Heart right ventricle (tissue), 16 donors: Measurements from ENCODE around the gene LYSMD1. TPM values are rescaled to one million over a fixed set of nuclear protein-coding genes. Genes with fewer than 3 reads are reported as not detected.

Experiments
- ATAC-seq, 8 donors: fragments of 200-7000 bp; cut with Tn5 transposase; one replicate each; pipeline ENCODE4 v1.9.1; 2020; ENCODE audit warnings: mild to moderate bottlenecking in 8 of 8, moderate library complexity in 8 of 8, moderate number of reproducible peaks in 1 of 8
- DNase-seq, 2 donors: peaks; one replicate each; pipeline ENCODE4 v3.0.0-alpha.2; 2020
- H3K27ac ChIP-seq, 10 donors: fragments of 200-600 bp; sonication (generic) in 2 of 10; one replicate each; pipeline versions ENCODE4 v1.5.0 to v1.8.0; 2020 to 2022; ENCODE audit warnings: mild to moderate bottlenecking in 3 of 10
- H3K27me3 ChIP-seq, 7 donors: fragments of 200-600 bp; one replicate each; pipeline ENCODE4 v1.8.0; 2021 to 2022; ENCODE audit warnings: mild to moderate bottlenecking in 2 of 7
- H3K36me3 ChIP-seq, 9 donors: fragments of 200-600 bp; sonication (generic) in 1 of 9; one replicate each; pipeline versions ENCODE4 v1.5.0 to v1.8.0; 2020 to 2022; ENCODE audit warnings: mild to moderate bottlenecking in 2 of 9
- H3K4me1 ChIP-seq, 9 donors: fragments of 200-600 bp; sonication (generic) in 1 of 9; one replicate each; pipeline versions ENCODE4 v1.5.0 to v1.8.0; 2020 to 2022; ENCODE audit warnings: mild to moderate bottlenecking in 4 of 9
- H3K4me3 ChIP-seq, 10 donors: fragments of 200-600 bp; sonication (generic) in 2 of 10; one replicate each; pipeline versions ENCODE4 v1.5.0 to v1.8.0; 2020 to 2022; ENCODE audit warnings: mild to moderate bottlenecking in 7 of 10, moderate library complexity in 2 of 10
- H3K9me3 ChIP-seq, 11 donors: fragments of 200-600 bp in 10 of 11; sonication (generic) in 2 of 11; one replicate each; pipeline versions ENCODE4 v1.5.0 to v1.8.0; 2013 to 2022; ENCODE audit warnings: mild to moderate bottlenecking in 2 of 11, control low read depth in 1 of 11, moderate library complexity in 1 of 11
- CTCF ChIP-seq, 9 donors: fragments of 200-600 bp; sonication (generic) in 2 of 9; IDR thresholded peaks; one replicate each; pipeline versions ENCODE4 v1.5.0 to v1.8.0; 2021 to 2022; ENCODE audit warnings: antibody characterized with exemption in 9 of 9, mild to moderate bottlenecking in 5 of 9, moderate library complexity in 1 of 9
- WGBS, 2 donors: extraction: QIAGEN DNeasy Blood & Tissue Kit; methylation state at CpG; one replicate each; pipeline ENCODE4 v1.1.7; 2013; ENCODE audit warnings: inconsistent platforms in 1 of 2; 5-methylcytosine and 5-hydroxymethylcytosine counted together
- intact Hi-C, 10 donors: fragments of 100-400 bp; cut with DNase I; formaldehyde crosslinking; loops; one replicate each; pipeline versions ENCODE4 v1.11.1 to v1.14.2; 2022
- polyA plus RNA-seq, 2 donors: library from polyadenylated mRNA; stranded (reverse); fragments of 200-250 nt; gene quantifications; one replicate each; pipeline ENCODE4 v1.2.3, GENCODE V29; 2013
- total RNA-seq, 10 donors: library from RNA; stranded (reverse); fragmentation: NEBNext Ultra II Directional in 3 of 10; extraction: Animal tissue kit (Norgen Biotek cat#: 25700) in 3 of 10; gene quantifications; one replicate each; pipeline versions ENCODE4 v1.2.1 to v1.2.4, GENCODE V29; 2021 to 2023
- donor health status: Arrhythmogenic right ventricular cardiomyopathy.
- donor health status: ischemic (EF 13 %, LVEDD 7.1; RV severe dilation, severe dysfunction).
- donor health status: healthy with polysubstance abuse.
- donor health status: DM: no; HTN: yes; CAD: no.
- donor health status: DM: no; HTN: no; CAD: no.
- donor health status: ischemic (EF 25% LVEDD 6.9; RV normal size, moderate dysfunction).
- donor health status: ischemic (EF 25% LVEDD 5.7; RV mildly dilated, moderate dysfunction).
- donor health status: healthy.
- donor health status: DM: yes; HTN: yes; CAD: no.
- donor health status: Ischemic cardiomyopathy.
- donor health status: ischemic (EF 35%, LVEDD 5.7; RV mildly dilated, moderate dysfunction).
- donor health status: nonischemic (EF 11% LVEDD 7.7; RV severe dilation, severe dysfunction).
- donor health status: DM: yes; HTN: yes; CAD: no.
- donor health status: PGD.
- donor health status: ischemic (EF 29% LVEDD 5.4; RV normal size, mild dysfunction).
- donor health status: nonischemic (EF 23%, LVEDD 6.1; RV moderate dilation, normal function).

Gene LYSMD1
- total and polyA plus RNA-seq, 12 donors, result 5.7 to 16.5 (median 12.8) TPM

DNA sequence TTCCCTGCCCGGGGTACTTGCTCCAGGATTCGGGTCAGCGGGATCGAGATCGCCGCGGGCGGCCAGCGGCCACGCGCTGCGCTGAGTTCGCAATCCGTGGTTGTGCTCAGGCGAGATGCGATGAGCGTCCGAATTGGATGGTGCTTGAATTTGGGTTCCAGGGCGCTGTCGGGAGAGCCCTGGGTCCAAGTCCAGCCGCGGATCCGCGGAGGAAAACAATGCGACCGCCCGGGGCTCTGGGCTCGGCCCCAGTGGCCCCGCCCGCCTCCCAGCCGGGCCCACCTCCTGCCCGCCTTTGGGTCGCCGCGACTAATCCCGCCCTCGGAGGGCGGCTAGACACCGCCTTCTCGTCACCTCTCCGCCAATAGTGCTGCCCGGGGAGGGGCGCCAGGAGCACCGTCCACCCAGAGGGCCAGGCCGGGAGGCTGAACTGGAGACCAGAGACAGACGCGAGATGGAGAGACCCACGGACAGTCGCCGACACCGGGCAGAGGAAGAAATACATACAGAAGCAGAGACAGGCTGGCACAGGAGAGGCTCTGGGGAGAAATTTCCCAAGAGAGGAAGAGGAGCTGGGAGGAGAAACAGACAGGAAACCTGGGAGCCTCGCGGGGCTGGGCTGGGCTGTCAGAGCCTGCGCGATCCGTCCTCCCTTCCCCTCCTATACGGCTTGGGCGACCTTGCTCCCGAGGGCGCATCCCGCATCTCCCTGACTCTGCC lies 19.1 kb downstream of the LYSMD1 start, which contains the start of gene SEMA6C:
SEMA6C (minus strand) TSS at position 220 of the 720 bp plus-strand sequence. CDS start 4,010 bp downstream, outside the sequence.
- peak; percentile 96 to 97 for DNase-seq
- Histone ChIP-seq H3K4me3 (peak within 1 kb of the TSS; percentile 83 to 100 (median 94)), H3K36me3 (peaks cover 0 to 15% (median 0%) of the 10 kb centered on the region in 9 donors), H3K27me3 (peaks cover 0 to 15% (median 0%) of the 10 kb centered on the region in 7 donors), H3K9me3 (no peaks in the 10 kb centered on the region), H3K4me1 (peaks cover 21 to 58% (median 46%) of the 10 kb centered on the region in 9 donors), H3K27ac (peak within 1 kb of the TSS; percentile 82 to 96 (median 89))
- 0% methylated on average over 61 of the region's 61 CpGs for WGBS, 2 donors
- peak; percentile 92 to 95 (median 94) for ATAC-seq
- intact Hi-C loops, result loop anchor here in 2 of 10 donors (5.0 kb wide), 3 partner anchors 74 to 124 kb away; partner anchors contain the start of gene GABPB2 (in 1 of the 2)
- TF ChIP-seq CTCF (IDR thresholded peaks at IDR 0.05), result no peak

DNA sequence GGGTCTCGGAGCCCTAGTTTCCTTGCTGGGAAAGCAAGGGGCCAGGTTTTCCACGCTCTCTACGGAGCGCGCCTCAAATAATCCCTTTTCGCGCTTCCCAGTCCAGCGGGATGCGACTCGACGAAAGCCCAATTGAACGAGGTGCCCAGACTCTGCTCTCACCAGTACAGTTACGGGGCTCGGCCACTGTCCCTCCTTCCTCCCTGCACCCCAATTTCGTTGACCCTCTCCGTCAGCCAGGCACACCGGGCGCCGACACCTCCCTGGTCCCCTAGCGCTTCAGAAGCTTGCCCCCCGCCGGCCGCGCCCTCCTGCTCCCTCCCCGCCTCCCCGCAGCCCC lies 19.7 kb downstream of the LYSMD1 start:
- Histone ChIP-seq H3K27ac (peak overlapping the region; percentile 82 to 96 (median 89)), H3K4me3 (peak overlapping the region; percentile 83 to 100 (median 94)), H3K9me3 (no peaks in the 10 kb centered on the region), H3K27me3 (peaks cover 0 to 15% (median 0%) of the 10 kb centered on the region in 7 donors), H3K4me1 (peaks cover 21 to 62% (median 46%) of the 10 kb centered on the region in 9 donors), H3K36me3 (peaks cover 0 to 19% (median 0%) of the 10 kb centered on the region in 9 donors)
- DNase-seq, result no peak
- peak in 4 of 8 donors; percentile 1 to 11 (median 8) for ATAC-seq
- intact Hi-C loops, result loop anchor here in 2 of 10 donors (5.0 kb wide), 3 partner anchors 74 to 124 kb away; partner anchors contain the start of gene GABPB2 (in 1 of the 2)
- TF ChIP-seq CTCF (IDR thresholded peaks at IDR 0.05), result no peak
- 1% methylated on average over 25 to 26 of the region's 26 CpGs for WGBS, 2 donors

- TF ChIP-seq CTCF (IDR thresholded peaks at IDR 0.05), result no peak
- Histone ChIP-seq H3K27me3 (peaks cover 0 to 15% (median 0%) of the 10 kb centered on the region in 7 donors), H3K36me3 (peaks cover 0 to 23% (median 0%) of the 10 kb centered on the region in 9 donors), H3K4me3 (peak overlapping the region; percentile 83 to 100 (median 94)), H3K4me1 (peaks cover 21 to 64% (median 46%) of the 10 kb centered on the region in 9 donors), H3K27ac (peak overlapping the region; percentile 82 to 96 (median 89)), H3K9me3 (no peaks in the 10 kb centered on the region)
- intact Hi-C loops, result loop anchor here in 2 of 10 donors (5.0 kb wide), 3 partner anchors 73 to 123 kb away; partner anchors contain the start of gene GABPB2 (in 1 of the 2)
- DNase-seq (peak in 1 of 2 donors; percentile 53), ATAC-seq (peak; percentile 1 to 58 (median 20))
- 2 to 8% methylated on average over 43 of the region's 43 CpGs for WGBS, 2 donors
These were observed 20.2 kb downstream of the LYSMD1 start for GRCh38 chr1:151145304-151146071.
